Endothelial cell (in vitro differentiated cells): ENCODE measurements around the gene KDM1B. TPM values are rescaled to one million over a fixed set of nuclear protein-coding genes. Genes with fewer than 3 reads are reported as not detected.
A peak's percentile ranks its signal among the peaks of the same experiment; 100 is the strongest.

Experiments
- DNase-seq: peaks from one replicate; pipeline ENCODE4 v3.0.0; 2021; ENCODE audit warnings: low spot score
- H3K27ac Mint-ChIP-seq: one replicate; pipeline ENCODE4 v1.8.0; 2021; ENCODE audit warnings: mixed read lengths, inconsistent platforms; ENCODE audit not compliant: unreplicated experiment
- H3K27me3 Mint-ChIP-seq: one replicate; pipeline ENCODE4 v1.8.0; 2021; ENCODE audit warnings: mild to moderate bottlenecking, moderate library complexity, mixed read lengths, inconsistent platforms; ENCODE audit not compliant: unreplicated experiment
- H3K36me3 Mint-ChIP-seq: one replicate; pipeline ENCODE4 v1.8.0; 2021; ENCODE audit warnings: mild to moderate bottlenecking, low read depth, mixed read lengths, inconsistent platforms; ENCODE audit not compliant: unreplicated experiment
- H3K4me1 Mint-ChIP-seq: one replicate; pipeline ENCODE4 v1.8.0; 2021; ENCODE audit warnings: mild to moderate bottlenecking, mixed read lengths, inconsistent platforms; ENCODE audit not compliant: unreplicated experiment
- H3K4me3 Mint-ChIP-seq: one replicate; pipeline ENCODE4 v1.8.0; 2021; ENCODE audit warnings: mild to moderate bottlenecking, mixed read lengths, inconsistent platforms; ENCODE audit not compliant: unreplicated experiment
- H3K9me3 Mint-ChIP-seq: one replicate; pipeline ENCODE4 v1.8.0; 2021; ENCODE audit warnings: mixed read lengths, inconsistent platforms; ENCODE audit not compliant: unreplicated experiment
- CTCF ChIP-seq: fragments of 200-600 bp; sonication (generic); IDR thresholded peaks from one replicate; pipeline ENCODE4 v1.5.0; 2021; ENCODE audit warnings: antibody characterized with exemption; ENCODE audit not compliant: unreplicated experiment
- total RNA-seq: library from RNA; stranded (reverse); fragmentation: NEBNext Ultra II Directional; extraction: Animal tissue kit (Norgen Biotek cat#: 25700); gene quantifications from one replicate; pipeline ENCODE4 v1.2.1, GENCODE V29; 2021; ENCODE audit not compliant: unreplicated experiment

Gene KDM1B
- total RNA-seq, 1 donor from 2014 or later: 14.9 TPM

GRCh38 chr6:18160911-18161310 is 5.7 kb downstream of the KDM1B start:
- H3K4me1 Mint-ChIP-seq: peaks cover 2% of the 10 kb centered on the region

GRCh38 chr6:18161431-18161830 is 6.2 kb downstream of the KDM1B start:
- no peak for TF ChIP-seq CTCF
- H3K4me3 Mint-ChIP-seq: peak overlapping the region; percentile 25
- no peak overlapping the region for H3K27ac Mint-ChIP-seq

More at GRCh38 chr6:18160911-18161310, 5.7 kb downstream of the KDM1B start:
- H3K4me3 Mint-ChIP-seq: no peak overlapping the region
- H3K27me3 Mint-ChIP-seq: no peaks in the 10 kb centered on the region
- H3K36me3 Mint-ChIP-seq: peaks cover 28% of the 10 kb centered on the region
- TF ChIP-seq CTCF: no peak
- H3K9me3 Mint-ChIP-seq: no peaks in the 10 kb centered on the region
- H3K27ac Mint-ChIP-seq: no peak overlapping the region
- no peak for DNase-seq

GRCh38 chr6:18162401-18162800 is 7.2 kb downstream of the KDM1B start:
- Mint-ChIP-seq H3K27me3 (no peaks in the 10 kb centered on the region), H3K27ac (no peak overlapping the region), H3K36me3 (peaks cover 28% of the 10 kb centered on the region), H3K4me3 (peak overlapping the region; percentile 31), H3K9me3 (no peaks in the 10 kb centered on the region), H3K4me1 (peaks cover 2% of the 10 kb centered on the region)
- no peak for TF ChIP-seq CTCF
- DNase-seq: no peak

More at GRCh38 chr6:18161431-18161830, 6.2 kb downstream of the KDM1B start:
- Mint-ChIP-seq H3K9me3 (no peaks in the 10 kb centered on the region), H3K27me3 (no peaks in the 10 kb centered on the region), H3K36me3 (peaks cover 28% of the 10 kb centered on the region), H3K4me1 (peaks cover 2% of the 10 kb centered on the region)
- no peak for DNase-seq

GRCh38 chr6:18165751-18166150 is 10.5 kb downstream of the KDM1B start:
- Mint-ChIP-seq H3K27me3 (no peaks in the 10 kb centered on the region), H3K36me3 (peaks cover 34% of the 10 kb centered on the region), H3K4me3 (no peak overlapping the region), H3K4me1 (peaks cover 2% of the 10 kb centered on the region), H3K9me3 (no peaks in the 10 kb centered on the region), H3K27ac (no peak overlapping the region)
- DNase-seq: no peak
- TF ChIP-seq CTCF: no peak

- Mint-ChIP-seq H3K9me3 (no peaks in the 10 kb centered on the region), H3K4me3 (no peak overlapping the region), H3K27me3 (no peaks in the 10 kb centered on the region), H3K4me1 (peaks cover 2% of the 10 kb centered on the region), H3K27ac (no peak overlapping the region), H3K36me3 (peaks cover 27% of the 10 kb centered on the region)
- DNase-seq: no peak
- TF ChIP-seq CTCF: no peak
Observed at GRCh38 chr6:18166312-18167036, 11.3 kb downstream of the KDM1B start.
